Measurements from ENCODE around the gene FOXR1.
"Not testable (repeated sequence)": the region's sequence is repeated elsewhere in the genome, so short reads cannot be mapped to it uniquely, and the experiment has no call there.

The FOXR1 gene

GRCh38 chr11:118996926-118997626 lies 25.5 kb downstream of the FOXR1 start:
- peak in 1 of 3 experiments; percentile 35 for DNase-seq (ENCODE audit: low read depth in 3 of 3)

- peak; percentile 89 to 96 (median 92) for DNase-seq (ENCODE audit: low read depth in 3 of 3)
Observed at GRCh38 chr11:118997627-118998387, 26.2 kb downstream of the FOXR1 start, which contains the start of gene CENATAC. TSS of gene CENATAC (plus strand) at chr11:118998138. CDS start at chr11:118998198, 60 bp downstream.

DNA sequence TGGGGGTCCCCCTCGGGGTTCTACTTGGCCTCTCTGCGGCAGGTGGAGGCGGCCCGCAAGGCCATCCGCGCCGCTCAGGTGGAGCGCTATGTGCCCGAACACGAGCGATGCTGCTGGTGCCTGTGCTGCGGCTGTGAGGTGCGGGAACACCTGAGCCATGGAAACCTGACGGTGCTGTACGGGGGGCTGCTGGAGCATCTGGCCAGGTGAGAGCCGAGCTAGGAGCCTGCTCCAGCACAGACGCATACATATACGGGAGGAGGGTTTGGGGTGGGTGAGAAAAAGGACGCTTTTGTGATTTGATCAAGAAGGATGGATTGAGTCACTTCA lies 26.8 kb downstream of the FOXR1 start:
- peak in 1 of 3 experiments; percentile 16 for DNase-seq (ENCODE audit: low read depth in 3 of 3)

DNA sequence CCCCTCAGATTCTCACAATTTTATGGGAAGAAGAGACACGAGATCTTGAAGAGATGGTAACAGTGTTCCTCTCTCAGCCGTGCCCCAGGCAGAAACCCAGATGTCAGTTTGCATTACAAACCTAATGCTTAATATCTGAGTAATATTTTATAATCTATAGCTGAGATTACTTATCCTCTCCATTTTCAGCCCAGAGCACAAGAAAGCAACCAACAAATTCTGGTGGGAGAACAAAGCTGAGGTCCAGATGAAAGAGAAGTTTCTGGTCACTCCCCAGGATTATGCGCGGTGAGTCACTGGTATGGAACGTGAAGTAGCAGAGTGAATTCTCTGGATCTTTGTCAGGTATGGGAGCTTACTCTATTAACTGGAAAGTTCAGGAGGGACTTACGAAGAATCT lies 27.3 kb downstream of the FOXR1 start:
- DNase-seq (ENCODE audit: low read depth in 3 of 3): no peak

DNA sequence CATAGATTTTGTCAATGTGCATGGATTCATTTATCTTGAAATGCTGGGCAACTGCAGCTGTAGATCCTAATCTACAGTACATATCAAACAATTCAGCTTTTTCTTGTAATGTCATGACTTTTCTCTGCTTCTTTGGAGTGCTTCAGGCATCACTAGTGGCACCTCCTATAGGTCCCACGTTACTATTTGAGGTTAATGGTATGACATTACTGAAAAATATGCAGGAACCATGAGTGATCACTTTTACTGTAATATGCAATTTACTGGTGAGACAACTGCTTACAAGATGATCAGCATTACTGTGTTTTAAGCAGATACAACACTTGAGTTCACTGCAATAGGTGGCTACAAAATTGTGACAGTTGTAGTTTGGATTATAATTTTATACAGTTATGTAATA lies 29.3 kb downstream of the FOXR1 start:
- DNase-seq (ENCODE audit: low read depth in 3 of 3): no peak

DNA sequence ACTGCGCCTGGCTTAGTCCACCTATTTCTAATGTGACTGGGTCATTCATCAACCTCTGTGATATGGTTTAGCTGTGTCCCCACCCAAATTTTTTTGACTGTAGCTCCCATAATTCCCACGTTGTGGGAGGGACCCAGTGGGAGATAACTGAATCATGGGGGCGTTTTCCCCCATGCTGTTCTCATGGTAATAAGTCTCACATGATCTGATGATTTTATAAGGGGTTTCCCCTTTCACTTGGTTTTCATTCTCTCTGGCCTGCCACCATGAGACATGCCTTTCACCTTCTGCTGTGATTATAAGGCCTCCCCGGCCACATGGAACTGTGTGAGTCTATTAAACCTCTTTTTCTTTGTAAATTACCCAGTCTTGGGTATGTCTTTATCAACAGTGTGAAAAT lies 35.1 kb downstream of the FOXR1 start:
- no peak for DNase-seq (ENCODE audit: low read depth in 3 of 3)

DNA sequence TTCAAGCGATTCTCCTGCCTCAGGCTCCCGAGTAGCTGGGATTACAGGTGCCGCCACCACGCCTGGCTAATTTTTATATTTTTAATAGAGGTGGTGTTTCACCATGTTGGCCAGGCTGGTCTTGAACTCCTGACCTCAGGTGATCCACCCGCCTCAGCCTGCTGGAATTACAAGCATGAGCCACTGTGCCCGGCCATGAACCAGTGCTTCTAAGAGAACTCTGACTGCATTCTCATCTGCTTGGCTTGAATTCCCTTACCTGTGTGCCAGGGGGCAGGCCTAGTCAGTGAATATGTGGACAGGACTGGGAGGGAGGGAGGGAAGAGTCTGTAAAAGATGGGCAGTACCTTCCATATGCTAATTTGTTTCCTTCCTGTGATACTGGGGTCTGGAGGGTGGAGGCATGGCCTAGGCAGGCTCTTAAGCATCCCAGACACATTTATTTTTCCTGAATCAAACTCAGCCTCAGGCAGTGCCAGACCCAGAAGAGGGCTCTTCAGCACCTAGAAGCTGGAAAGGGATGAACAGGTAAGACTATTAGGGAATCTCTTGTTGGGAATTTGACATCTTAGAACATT lies 40.0 kb downstream of the FOXR1 start:
- no peak for DNase-seq (ENCODE audit: low read depth in 3 of 3)

GRCh38 chr11:119012629-119013170 lies 41.1 kb downstream of the FOXR1 start:
- no peak for DNase-seq (ENCODE audit: low read depth in 3 of 3)

- no peak for DNase-seq (ENCODE audit: low read depth in 3 of 3)
Observed at GRCh38 chr11:119014209-119014924, 42.8 kb downstream of the FOXR1 start.

- DNase-seq (ENCODE audit: low read depth in 3 of 3): no peak
Observed at GRCh38 chr11:119015054-119015611, 43.6 kb downstream of the FOXR1 start.

GRCh38 chr11:119016216-119017009 lies 44.9 kb downstream of the FOXR1 start:
- DNase-seq (ENCODE audit: low read depth in 3 of 3): no peak

DNA sequence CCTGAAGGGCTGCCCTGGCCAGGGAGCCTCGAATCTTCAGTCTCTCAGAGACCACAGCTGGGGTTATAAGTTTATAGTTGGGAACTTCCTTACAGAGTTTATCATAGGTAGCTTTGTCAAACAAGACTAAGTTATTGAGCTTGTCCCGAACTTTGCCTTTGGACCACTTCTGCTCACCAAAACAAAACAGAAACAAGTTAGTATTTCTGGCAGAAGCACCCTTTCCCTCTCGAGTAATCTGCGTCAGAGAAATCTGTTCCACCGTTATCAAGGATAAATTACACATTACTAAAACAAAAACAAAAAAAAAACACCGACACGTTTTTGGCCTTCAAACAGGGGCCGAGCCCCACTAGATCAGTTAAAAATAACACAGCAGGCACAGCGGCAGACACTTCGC lies 45.8 kb downstream of the FOXR1 start:
- not testable (repeated sequence) for DNase-seq (ENCODE audit: low read depth in 3 of 3)

- peak; percentile 90 to 94 (median 94) for DNase-seq (ENCODE audit: low read depth in 3 of 3)
Observed at GRCh38 chr11:119018074-119018938, 46.7 kb downstream of the FOXR1 start, which contains the start of the genes RPS25 and TRAPPC4. TSS of gene RPS25 (minus strand) at chr11:119018343. CDS start at chr11:119018284, 59 bp downstream. TSS of gene TRAPPC4 (plus strand) at chr11:119018766. CDS start at chr11:119018796, 30 bp downstream.

- DNase-seq (ENCODE audit: low read depth in 3 of 3): no peak
Observed at GRCh38 chr11:119019996-119020395, 48.4 kb downstream of the FOXR1 start.

DNA sequence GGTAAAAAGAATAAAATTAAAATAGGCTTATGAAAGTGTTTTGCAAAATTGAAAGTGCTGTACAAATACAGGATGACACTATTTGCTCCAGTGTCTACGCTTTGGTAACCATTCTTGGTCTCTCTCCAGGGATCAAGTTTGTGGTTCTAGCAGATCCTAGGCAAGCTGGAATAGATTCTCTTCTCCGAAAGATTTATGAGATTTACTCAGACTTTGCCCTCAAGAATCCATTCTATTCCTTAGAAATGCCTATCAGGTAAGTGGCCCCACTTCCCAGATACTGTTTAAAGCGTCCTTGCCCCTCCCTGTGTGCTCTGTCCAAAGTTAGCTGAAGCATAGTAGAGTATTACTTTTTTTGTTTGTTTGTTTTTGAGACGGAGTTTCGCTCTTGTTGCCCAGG lies 50.1 kb downstream of the FOXR1 start:
- no peak for DNase-seq (ENCODE audit: low read depth in 3 of 3)

DNA sequence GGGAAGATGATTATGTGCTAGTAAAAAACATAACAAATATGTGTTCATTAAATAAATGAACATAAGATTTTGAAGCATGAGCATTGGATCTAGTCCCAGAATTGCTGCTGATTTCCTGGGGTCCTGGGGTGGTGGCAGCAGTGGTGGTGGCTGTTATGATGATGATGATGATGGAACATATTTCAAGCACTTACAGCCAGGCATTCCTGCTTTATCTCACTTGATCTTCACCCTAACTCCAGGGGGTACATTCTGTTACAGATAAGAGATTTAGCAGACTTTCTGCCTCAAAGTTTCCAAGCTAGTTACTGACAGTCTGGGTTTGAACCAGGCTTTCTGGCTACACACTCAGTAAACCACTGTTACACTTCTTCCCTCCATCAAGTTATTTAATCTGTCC lies 52.2 kb downstream of the FOXR1 start:
- DNase-seq (ENCODE audit: low read depth in 3 of 3): no peak

GRCh38 chr11:119024430-119025098 lies 53.0 kb downstream of the FOXR1 start:
- DNase-seq (ENCODE audit: low read depth in 3 of 3): no peak

DNA sequence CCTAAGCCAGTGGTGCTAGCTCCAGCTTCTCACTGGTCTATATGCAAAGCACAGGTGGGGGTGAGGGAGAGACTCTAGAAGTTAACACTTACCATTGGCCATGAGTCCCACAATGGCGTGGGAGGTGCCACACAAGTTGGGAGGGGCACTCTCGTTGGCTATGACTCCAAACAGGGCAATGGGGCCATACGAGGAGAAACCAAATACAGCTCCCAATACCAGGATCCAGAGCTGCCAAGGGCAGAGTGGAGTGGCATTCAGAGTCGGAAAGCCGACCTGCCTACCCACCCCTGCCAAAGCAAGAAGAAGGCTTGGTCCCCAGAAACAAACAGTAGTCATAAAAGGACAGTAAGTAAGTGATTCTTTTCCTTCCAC lies 53.5 kb downstream of the FOXR1 start:
- no peak for DNase-seq (ENCODE audit: low read depth in 3 of 3)

GRCh38 chr11:119025541-119025940 lies 54.0 kb downstream of the FOXR1 start:
- no peak for DNase-seq (ENCODE audit: low read depth in 3 of 3)
